Mucosa of descending colon (tissue), 3 donors: ENCODE measurements around the gene POLRMT. TPM values are rescaled to one million over a fixed set of nuclear protein-coding genes. Genes with fewer than 3 reads are reported as not detected.

Experiments
- ATAC-seq: fragments of 200-7000 bp; cut with Tn5 transposase; one replicate; pipeline ENCODE4 v1.9.1; 2020; ENCODE audit warnings: mild to moderate bottlenecking, moderate library complexity
- DNase-seq, 3 donors: peaks; one replicate each; pipeline ENCODE4 v3.0.0-alpha.2; 2020
- H3K36me3 ChIP-seq: fragments of 200-600 bp; one replicate; pipeline ENCODE4 v1.8.0; 2021; ENCODE audit warnings: low read depth, mild to moderate bottlenecking
- H3K4me1 ChIP-seq: fragments of 200-600 bp; one replicate; pipeline ENCODE4 v1.8.0; 2021; ENCODE audit warnings: low read depth, mild to moderate bottlenecking
- H3K4me3 ChIP-seq: fragments of 200-600 bp; one replicate; pipeline ENCODE4 v1.8.0; 2021; ENCODE audit warnings: mild to moderate bottlenecking
- H3K9me3 ChIP-seq: fragments of 200-600 bp; one replicate; pipeline ENCODE4 v1.8.0; 2021; ENCODE audit warnings: mild to moderate bottlenecking
- intact Hi-C, 2 donors: fragments of 100-400 bp; cut with DNase I in 1 of 2; cut with micrococcal nuclease in 1 of 2; formaldehyde crosslinking; loops; one replicate each; pipeline versions ENCODE4 v1.11.0 to v1.11.1; 2022; cut with DNase I, micrococcal nuclease
- total RNA-seq, 3 donors: library from RNA; stranded (reverse); fragmentation: NEBNext Ultra II Directional in 2 of 3; extraction: Animal tissue kit (Norgen Biotek cat#: 25700) in 2 of 3; gene quantifications; one replicate each; pipeline versions ENCODE4 v1.2.1 to v1.2.4, GENCODE V29; 2021 to 2023
- TF ChIP-seq, protein P1 (sequence below): fragments of 200-600 bp; IDR thresholded peaks from one replicate; pipeline ENCODE4 v1.8.0; 2022; ENCODE audit warnings: antibody characterized with exemption, mild to moderate bottlenecking
- donor health status: DM: no; HTN: no; CAD: no; lungs with moderate emphysema.
- donor health status: DM: no; HTN: no; CAD: no.
- donor health status: DM: no; HTN: yes; CAD: no.

The POLRMT gene
- total RNA-seq, 3 donors from 2014 or later: 48.3 to 61.1 (median 51.1) TPM

DNA sequence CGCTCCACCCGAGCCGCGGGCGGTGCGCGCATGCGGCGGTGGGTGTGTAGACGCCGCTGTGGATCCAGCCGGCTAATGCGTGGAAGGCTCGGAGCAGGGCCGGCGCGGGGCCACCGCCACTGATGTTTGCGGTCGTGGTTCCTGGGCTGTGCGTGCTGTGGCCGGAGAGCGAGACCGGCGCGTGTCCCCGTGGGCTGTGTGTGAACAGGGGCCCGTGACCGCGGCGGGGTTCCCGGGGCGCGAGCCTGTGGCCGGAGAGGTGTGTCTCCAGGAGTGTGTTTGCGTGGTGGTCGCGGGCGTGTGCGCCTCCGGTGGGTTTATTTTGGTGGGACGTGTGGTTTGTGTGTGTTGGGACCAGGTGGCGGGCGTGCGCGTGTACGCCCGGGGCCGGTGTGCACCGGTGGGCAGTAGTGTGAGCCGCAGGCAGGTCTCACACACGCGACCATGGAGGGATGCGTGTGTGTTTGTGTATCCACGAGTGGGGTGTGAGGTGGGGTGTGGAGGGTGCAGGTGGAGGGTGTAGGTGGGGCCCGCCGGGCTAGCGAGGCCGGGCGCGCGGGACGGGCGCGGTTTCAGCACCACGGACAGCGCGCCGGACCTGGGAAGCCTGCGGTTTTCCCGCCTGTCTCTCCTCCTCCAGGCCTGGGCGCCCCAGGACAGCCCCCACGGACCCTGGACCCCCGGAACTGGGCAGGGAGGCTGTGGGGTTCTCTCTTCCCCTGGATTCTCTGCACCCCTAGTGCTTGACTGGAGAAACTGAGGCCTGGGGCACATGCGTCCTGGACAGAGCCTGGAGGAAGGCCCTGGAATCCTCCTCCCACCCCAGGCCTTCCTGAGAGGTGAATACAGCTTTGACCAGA, 42.0 kb downstream of the POLRMT start:
- H3K4me3 ChIP-seq: no peak overlapping the region
- ATAC-seq (peak; percentile 55), DNase-seq (peak in 2 of 3 donors; percentile 23 to 41)
- H3K9me3 ChIP-seq: no peaks in the 10 kb centered on the region
- intact Hi-C loops: no loop called here
- peaks cover 11% of the 10 kb centered on the region for H3K4me1 ChIP-seq
- H3K36me3 ChIP-seq: no peaks in the 10 kb centered on the region
- TF ChIP-seq, protein P1, sequence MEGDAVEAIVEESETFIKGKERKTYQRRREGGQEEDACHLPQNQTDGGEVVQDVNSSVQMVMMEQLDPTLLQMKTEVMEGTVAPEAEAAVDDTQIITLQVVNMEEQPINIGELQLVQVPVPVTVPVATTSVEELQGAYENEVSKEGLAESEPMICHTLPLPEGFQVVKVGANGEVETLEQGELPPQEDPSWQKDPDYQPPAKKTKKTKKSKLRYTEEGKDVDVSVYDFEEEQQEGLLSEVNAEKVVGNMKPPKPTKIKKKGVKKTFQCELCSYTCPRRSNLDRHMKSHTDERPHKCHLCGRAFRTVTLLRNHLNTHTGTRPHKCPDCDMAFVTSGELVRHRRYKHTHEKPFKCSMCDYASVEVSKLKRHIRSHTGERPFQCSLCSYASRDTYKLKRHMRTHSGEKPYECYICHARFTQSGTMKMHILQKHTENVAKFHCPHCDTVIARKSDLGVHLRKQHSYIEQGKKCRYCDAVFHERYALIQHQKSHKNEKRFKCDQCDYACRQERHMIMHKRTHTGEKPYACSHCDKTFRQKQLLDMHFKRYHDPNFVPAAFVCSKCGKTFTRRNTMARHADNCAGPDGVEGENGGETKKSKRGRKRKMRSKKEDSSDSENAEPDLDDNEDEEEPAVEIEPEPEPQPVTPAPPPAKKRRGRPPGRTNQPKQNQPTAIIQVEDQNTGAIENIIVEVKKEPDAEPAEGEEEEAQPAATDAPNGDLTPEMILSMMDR: no peak

DNA sequence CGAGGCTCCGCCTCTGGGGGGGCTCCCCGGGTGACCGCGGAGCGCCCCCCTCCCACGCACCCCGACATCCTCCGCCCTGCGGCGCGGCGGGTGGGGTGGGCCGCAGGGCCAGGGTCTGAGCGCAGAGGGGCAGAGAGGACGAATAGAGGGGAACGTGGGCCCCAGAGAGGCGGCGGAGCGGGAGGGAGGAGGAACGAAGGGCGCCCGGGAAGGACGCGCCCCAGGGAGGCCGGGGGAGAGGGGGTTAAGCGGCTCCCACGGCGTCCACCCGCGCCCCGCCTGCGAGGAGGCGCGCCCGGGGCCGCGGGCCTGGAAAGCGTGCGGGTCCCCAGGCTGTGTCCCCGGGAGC, 42.6 kb downstream of the POLRMT start:
- Histone ChIP-seq H3K4me3 (no peak overlapping the region), H3K9me3 (no peaks in the 10 kb centered on the region), H3K4me1 (peaks cover 11% of the 10 kb centered on the region), H3K36me3 (no peaks in the 10 kb centered on the region)
- TF ChIP-seq, protein P1: no peak
- ATAC-seq: no peak
- intact Hi-C loops: no loop called here
- no peak for DNase-seq

DNA sequence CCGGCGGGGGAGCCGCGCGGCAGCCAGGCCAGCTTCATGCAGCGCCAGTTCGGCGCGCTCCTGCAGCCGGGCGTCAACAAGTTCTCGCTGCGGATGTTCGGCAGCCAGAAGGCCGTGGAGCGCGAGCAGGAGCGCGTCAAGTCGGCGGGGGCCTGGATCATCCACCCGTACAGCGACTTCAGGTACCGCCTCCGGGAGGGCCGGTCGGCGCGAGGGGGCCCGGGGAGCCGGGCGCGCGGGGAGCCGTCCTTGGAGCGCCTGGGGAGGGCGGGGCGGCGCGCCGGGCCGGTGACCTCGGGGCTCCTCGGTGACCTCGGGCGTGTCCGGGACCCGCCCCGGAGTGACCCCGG, 43.0 kb downstream of the POLRMT start:
- DNase-seq (peak in 1 of 3 donors; percentile 24), ATAC-seq (no peak)
- no peak overlapping the region for H3K4me3 ChIP-seq
- H3K9me3 ChIP-seq: no peaks in the 10 kb centered on the region
- peaks cover 11% of the 10 kb centered on the region for H3K4me1 ChIP-seq
- intact Hi-C loops: no loop called here
- TF ChIP-seq, protein P1: no peak
- H3K36me3 ChIP-seq: no peaks in the 10 kb centered on the region

DNA sequence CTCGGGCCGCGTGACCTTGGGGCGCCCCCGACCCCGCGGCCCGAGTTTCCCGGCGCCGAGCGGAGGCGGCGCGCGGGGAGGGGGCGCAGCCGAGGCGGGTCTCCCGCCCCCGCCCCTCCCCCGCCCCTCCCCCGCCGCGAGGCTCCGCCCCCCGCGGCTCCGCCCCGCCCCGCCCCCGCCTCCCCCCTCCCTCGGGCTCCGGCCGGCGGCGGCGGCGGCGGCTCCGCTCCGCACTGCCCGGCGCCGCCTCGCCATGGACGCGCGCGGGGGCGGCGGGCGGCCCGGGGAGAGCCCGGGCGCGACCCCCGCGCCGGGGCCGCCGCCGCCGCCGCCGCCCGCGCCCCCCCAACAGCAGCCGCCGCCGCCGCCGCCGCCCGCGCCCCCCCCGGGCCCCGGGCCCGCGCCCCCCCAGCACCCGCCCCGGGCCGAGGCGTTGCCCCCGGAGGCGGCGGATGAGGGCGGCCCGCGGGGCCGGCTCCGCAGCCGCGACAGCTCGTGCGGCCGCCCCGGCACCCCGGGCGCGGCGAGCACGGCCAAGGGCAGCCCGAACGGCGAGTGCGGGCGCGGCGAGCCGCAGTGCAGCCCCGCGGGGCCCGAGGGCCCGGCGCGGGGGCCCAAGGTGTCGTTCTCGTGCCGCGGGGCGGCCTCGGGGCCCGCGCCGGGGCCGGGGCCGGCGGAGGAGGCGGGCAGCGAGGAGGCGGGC, 43.5 kb downstream of the POLRMT start, which contains the start of gene HCN2:
HCN2 (plus strand) TSS at position 189 of the 703 bp plus-strand sequence; CDS start at position 254, 65 bp downstream.
- intact Hi-C loops: loop anchor here in 1 of 2 donors (10.0 kb wide), 1 partner anchor 145 kb away; no protein-coding TSS in a partner anchor
- H3K4me3 ChIP-seq: no peak within 1 kb of the TSS
- H3K4me1 ChIP-seq: peaks cover 11% of the 10 kb centered on the region
- no peaks in the 10 kb centered on the region for H3K9me3 ChIP-seq
- ATAC-seq: no peak
- TF ChIP-seq, protein P1: no peak
- no peak for DNase-seq
- no peaks in the 10 kb centered on the region for H3K36me3 ChIP-seq

DNA sequence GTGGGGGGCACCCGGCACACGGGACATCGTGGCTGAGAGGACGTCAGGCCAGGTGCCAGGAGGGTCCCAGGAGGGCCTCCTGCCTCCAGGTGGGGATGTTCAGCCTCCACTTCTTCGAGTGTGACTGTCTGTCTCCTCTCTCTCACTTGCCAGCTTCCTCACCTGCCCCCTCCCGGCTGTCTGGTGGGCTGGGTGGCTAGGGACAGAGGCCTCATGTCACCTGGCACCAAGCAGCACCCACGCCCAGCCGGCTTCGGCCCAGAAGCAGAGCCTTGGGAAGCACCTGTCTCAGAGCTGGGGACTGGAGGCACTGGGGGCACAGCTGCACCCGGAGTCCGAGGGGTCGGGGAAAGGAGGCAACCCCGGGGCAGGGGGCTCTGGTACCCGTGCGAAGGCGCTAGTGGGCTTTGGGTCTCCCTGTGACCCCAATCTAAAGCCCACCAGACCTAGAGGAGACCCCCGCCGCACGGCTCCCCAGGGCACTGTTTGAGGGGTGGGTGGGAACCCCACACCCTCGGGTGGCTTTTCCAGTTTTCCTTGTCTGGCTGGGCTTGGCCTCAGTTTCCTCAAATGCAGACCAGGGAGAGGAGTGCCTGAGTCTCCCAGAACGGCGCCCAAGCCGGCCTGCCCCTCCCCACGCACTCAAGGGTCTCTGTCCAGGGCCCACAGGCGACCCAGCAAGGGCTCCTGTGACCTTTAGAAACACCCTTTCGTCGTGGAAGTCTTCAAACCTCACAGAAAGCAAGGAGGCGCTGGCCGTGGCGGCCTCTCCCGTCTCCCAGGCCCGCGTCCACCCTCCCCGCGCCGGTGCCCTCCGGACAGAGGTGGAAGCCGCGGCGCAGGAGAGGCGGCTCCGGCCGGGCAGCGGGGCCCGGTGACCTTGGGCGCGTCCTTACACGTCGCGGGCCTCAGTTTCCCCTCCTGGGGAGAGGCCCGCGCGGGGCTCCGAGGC, 44.3 kb downstream of the POLRMT start:
- Histone ChIP-seq H3K4me3 (no peak overlapping the region), H3K4me1 (peaks cover 11% of the 10 kb centered on the region), H3K36me3 (no peaks in the 10 kb centered on the region), H3K9me3 (no peaks in the 10 kb centered on the region)
- TF ChIP-seq, protein P1: no peak
- intact Hi-C loops: loop anchor here in 1 of 2 donors (10.0 kb wide), 1 partner anchor 146 kb away; no protein-coding TSS in a partner anchor
- ATAC-seq: no peak
- no peak for DNase-seq
